NCI-H2227 (cell line): ENCODE data around the gene RRAS2.
A peak's percentile ranks its signal among the peaks of the same experiment; 100 is the strongest.
"Not testable (repeated sequence)": the region's sequence is repeated elsewhere in the genome, so short reads cannot be mapped to it uniquely, and the experiment has no call there.

Experiments used
- DNase-seq: peaks from one replicate; lab custom pipeline; 2025; ENCODE audit not compliant: unreplicated experiment; lab: John Stamatoyannopoulos, UW

Gene RRAS2

DNA sequence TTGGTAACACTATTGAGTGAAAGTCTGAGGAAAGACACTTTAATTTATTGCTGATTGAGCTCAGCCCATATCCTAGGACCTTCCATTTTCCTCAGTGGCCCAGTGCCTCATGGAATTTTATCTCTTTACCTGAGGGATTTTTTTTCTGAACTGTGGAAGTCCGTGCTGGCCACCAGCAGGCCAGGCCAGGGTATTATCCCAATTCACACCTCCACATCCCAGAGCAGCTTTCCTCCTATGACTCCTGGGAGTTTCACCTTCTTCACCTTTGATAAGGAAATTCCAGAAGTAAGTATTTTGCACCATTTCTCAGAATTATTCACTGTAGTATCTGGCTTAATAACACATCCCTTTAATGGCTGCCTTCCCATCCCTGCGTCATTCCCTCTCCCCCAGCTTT, 13.0 kb upstream of the RRAS2 start:
- DNase-seq, result no peak

DNA sequence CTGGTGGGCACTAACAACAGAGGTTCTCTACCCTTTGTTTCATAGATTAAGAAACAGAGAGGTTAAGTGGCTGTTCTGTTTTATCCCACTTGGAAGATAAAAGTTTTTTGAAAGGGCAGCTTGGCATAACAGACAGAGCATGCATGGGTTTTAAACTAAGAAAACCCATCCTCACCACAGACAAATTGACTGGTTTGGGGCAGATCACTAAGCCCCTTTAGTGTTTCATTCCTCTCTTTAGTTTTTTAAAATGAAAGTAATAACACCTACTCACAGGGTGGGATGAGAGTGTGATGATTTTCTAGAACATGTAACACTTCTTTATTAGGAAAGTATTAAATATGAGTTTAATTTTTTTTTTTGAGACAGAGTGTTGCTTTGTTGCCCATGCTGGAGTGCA, 12.3 kb upstream of the RRAS2 start:
- DNase-seq, result no peak

DNA sequence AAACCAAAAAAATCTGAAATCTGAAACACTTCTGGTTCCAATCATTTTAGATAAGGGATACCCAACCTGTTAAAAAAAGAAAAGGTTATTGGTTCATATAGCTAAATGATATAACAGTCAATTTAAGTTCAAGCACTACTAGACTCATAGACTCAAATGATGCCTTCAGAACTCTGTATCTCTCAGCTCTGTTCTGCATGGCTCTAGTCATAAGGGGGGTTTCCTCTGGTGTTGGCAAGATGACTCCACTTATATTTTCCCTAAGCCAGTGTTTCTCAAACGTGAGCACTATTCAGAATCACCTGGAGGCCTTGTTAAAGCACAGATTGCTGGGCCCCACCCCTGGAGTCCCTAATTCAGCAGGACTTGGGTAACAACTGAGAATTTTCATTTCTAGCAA, 11.5 kb upstream of the RRAS2 start:
- no peak for DNase-seq

DNA sequence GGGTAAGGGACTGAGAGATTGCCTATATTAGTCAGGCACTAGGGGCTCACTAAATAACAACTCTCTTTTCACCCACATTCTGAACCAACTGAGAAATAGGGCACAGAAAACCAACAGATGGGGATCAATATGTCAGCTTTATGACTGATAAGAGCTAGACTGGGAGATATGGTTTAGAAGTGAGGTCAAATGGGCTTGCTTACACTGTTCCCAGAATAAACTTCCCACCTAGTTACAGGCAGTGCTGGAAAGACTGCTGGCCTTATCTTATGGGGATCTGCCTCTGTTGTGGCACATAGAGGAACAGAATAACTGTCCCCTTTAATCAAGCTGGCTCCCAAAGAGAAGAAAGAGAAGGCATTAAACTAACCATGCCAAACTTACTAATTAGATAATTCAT, 10.6 kb upstream of the RRAS2 start:
- no peak for DNase-seq

- DNase-seq, result no peak
Observed at GRCh38 chr11:14366936-14367335, 8.0 kb upstream of the RRAS2 start.

GRCh38 chr11:14364322-14364721, 5.3 kb upstream of the RRAS2 start:
- no peak for DNase-seq

DNA sequence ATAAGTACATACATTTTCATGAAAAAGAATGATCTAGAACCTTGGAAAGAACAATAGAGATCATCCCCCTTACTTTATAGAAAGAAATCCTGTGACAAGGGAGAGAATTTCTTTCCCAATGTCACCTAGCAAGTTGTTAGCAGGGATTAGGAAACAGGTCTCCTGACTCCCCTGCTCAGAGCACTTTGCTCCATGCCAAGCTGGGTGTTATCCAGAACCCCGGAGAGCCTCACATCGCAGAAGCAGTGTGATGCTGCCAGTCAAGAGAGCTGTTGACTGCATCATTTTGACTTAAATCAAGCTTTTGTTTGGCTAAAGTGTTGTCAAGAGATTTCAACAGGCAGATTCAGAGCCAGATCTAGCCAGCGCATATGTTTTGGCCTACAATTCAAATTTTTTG, 3.6 kb upstream of the RRAS2 start:
- DNase-seq, result no peak

DNA sequence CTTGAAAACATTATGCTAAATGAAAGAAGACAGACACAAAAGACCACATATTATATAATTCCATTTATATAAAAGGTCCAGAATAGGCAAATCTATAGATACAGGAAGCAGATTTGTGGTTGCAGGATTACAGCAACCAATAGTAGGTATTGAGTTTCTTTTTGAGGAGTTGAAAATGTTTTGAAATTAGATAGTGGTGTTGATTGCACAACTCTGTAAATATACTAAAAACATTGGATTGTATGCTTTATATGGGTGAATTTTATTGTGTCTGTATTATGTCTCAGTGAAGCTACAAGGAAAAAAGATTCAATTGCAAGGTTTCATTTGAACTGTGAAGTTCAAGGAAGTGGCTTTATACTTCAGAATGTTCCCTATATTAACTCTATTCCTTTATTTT, 3.0 kb upstream of the RRAS2 start:
- no peak for DNase-seq

GRCh38 chr11:14360976-14361375, 2.0 kb upstream of the RRAS2 start:
- DNase-seq, result no peak

DNA sequence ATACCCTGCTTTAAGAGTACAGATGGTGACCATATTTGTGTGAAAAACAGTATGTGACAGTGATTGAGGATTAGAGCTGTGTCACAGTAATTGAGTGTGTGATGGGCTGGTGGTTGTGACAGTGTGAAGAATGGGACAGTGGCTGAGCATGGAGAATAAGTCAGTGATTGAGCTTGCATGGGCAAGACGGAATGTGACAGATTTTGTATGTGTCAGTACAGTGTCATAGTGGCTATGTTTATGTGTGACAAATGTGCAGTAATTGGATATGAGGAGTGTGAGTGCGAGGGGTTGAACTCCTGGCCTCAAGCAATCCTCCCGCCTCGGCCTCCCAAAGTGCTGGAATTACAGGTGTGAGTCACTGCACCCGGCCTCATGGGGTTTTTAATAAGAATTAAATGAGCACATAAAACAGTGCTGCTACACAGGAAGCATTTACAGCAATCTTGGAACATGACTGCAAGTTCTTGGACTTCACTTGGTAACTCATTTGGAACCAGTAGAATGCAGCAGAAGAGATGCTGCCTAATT, 583 bp upstream of the RRAS2 start:
- no peak for DNase-seq

DNA sequence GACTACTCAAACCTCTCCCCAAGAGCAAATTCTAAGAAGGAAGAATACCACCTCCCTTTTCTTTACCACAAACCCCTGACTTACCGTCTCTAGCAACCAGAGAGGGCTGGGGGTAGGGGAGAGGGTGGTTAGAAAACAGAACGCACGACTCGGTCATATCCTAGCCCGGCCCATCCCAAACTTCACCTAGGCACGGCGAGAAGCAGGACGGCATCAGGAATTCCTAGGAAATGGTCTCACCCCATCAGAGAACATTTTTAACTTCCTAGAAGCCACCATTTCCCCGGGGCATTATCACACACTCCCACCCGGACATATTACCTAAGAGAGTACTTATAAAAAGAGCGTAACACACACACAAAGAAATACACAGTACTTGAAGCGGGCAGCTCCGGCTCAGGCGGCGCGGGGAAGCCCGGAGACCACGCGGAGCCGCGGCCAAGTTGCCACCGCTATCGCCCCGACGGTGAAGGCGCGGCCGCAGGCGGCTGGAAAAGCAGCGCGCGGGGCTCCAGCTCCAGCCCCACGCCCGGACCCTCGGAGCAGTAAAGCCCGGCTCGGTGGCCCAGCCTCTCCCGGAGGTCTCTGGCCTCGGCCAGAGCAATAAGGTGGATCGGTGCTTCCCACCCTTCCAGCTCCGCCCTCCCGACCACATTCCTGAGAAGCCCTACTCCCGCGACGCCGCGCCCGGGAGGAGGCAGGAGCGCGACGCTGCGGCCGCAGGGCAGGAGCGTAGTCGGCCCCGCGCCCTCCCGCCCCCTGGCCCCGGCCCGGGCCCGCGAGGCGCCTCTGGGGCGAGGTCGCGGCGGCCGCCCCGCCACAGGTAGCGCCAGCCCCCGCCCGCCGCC, 878 bp downstream of the RRAS2 start:
- peak; percentile 46 for DNase-seq

DNA sequence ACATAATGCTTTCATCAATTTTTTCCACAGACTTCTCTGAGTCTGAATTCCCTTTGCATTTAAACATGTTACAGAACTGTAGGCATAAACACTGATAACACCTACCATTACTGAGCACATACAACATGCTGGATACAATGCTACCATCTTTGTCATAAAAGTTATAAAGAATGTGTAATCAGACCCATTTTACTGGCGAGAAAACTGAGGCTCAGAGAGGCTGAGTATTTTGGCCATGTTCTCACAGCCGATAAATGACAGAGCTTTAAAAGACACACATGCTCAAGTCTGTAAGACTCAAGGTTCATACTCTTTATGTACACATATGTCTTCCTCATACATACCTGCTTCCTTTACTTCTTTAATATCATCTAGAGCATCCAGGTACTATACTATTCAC, 2.6 kb downstream of the RRAS2 start:
- DNase-seq, result no peak

DNA sequence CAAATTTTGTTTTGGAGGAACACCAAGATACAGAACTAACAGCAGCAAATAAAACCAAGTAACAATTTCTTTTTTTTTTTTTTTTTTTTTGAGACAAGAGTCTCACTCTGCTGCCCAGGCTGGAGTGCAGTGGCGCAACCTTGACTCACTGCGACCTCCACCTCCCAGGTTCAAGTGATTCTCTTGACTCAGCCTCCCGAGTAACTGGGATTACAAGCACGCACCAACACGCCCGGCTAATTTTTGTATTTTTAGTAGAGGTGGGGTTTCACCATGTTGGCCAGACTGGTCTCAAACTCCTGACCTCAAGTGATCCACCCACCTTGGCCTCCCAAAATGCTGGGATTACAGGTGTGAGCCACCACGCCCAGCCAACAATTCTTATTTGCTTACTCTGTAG, 4.4 kb downstream of the RRAS2 start:
- not testable (repeated sequence) for DNase-seq

GRCh38 chr11:14350716-14351238, 8.2 kb downstream of the RRAS2 start:
- DNase-seq, result no peak

DNA sequence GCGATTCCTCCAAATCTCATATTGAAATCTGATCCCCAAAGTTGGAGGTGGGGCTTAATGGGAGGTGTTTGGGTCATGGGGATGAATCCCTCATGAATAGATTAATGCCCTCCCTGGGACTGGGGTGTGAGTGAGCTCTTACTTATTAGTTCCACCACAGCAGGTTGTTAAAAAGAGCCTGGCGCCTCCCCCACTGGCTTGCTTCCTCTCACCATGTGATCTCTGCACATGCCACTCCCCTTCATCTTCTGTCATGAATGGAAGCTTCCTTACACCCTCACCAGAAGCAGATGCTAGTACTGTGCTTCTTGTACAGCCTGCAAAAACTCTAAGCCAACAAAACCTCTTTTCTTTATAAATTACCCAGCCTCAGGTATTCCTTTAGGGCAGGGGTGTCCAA, 8.8 kb downstream of the RRAS2 start:
- no peak for DNase-seq

DNA sequence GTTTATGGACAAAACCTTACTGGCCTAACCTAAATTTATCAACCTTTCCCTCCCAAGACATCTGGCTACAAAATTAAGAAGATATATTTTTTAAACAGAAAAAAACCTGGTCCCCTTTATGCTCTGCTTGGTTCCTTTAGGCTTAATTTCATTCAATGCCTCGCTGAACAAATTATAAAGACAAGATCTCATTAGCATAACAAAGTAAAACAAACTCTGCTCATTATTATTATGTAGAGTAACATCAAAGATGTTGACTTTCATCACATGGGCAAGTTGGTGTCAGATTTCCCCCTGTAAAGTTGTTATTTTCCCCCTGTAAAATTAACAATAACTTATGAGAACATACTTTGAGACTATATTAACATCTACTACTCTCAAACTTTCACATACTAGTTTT, 11.0 kb downstream of the RRAS2 start:
- no peak for DNase-seq

GRCh38 chr11:14347494-14347893, 11.5 kb downstream of the RRAS2 start:
- DNase-seq, result no peak

- no peak for DNase-seq
Observed at GRCh38 chr11:14346303-14346955, 12.6 kb downstream of the RRAS2 start.

DNA sequence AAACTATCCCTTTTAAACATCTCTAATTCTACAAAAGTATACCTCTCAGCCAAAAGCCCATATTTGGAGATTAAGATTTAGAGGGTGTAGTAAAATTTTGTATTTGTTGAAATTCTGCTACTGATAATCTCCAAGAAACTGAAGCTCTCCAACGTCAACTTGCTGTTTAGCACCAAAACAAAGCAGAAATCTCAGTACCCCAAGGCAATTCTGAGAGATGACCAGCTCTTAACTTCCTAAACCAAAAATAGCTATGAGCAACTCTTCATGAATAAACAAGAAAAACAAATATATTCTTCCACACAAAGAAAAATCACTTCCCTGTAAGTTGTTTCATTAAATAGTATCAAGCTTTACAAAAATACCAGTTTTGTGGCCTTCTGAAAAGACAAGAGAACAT, 13.3 kb downstream of the RRAS2 start:
- no peak for DNase-seq

DNA sequence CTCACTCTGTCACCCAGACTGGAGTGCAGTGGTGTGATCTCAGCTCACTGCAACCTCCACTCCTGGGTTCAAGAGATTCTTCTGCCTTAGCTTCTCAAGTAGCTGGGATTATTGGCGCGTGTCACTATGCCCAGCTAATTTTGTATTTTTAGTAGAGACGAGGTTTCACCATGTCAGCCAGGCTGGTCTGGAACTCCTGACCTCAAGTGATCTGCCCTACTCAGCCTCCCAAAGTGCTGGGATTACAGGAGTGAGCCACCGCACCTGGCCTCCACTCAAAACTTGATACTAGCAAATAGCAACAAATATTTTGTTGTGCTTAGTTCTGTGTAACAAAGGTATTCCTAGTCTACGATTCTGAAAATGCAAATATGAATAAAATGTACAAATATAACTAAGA, 14.0 kb downstream of the RRAS2 start:
- not testable (repeated sequence) for DNase-seq

- no peak for DNase-seq
Observed at GRCh38 chr11:14342906-14343305, 16.1 kb downstream of the RRAS2 start.

- no peak for DNase-seq
Observed at GRCh38 chr11:14341968-14342367, 17.0 kb downstream of the RRAS2 start.
